ENCODE results near the gene UTP14A.

The UTP14A gene

GRCh38 chrX:129953334-129953648 is 47.3 kb downstream of the UTP14A start:
- DNase-seq = no peak

GRCh38 chrX:129953881-129954280 is 47.9 kb downstream of the UTP14A start:
- DNase-seq = no peak

- DNase-seq = no peak
These were observed 48.8 kb downstream of the UTP14A start for GRCh38 chrX:129954804-129955203.

- no peak for DNase-seq
These were observed 49.7 kb downstream of the UTP14A start for GRCh38 chrX:129955682-129956081.

GRCh38 chrX:129956145-129956544 is 50.2 kb downstream of the UTP14A start:
- DNase-seq = no peak

- no peak for DNase-seq
These were observed 50.8 kb downstream of the UTP14A start for GRCh38 chrX:129956765-129957164.

GRCh38 chrX:129957241-129958082 is 51.5 kb downstream of the UTP14A start:
- peak; percentile 34 for DNase-seq

GRCh38 chrX:129958083-129958465 is 52.1 kb downstream of the UTP14A start:
- no peak for DNase-seq

- DNase-seq = no peak
These were observed 53.0 kb downstream of the UTP14A start for GRCh38 chrX:129958814-129959492.

- DNase-seq = no peak
These were observed 53.5 kb downstream of the UTP14A start for GRCh38 chrX:129959493-129959832.

GRCh38 chrX:129961180-129962083 is 55.5 kb downstream of the UTP14A start:
- peak; percentile 41 for DNase-seq

GRCh38 chrX:129963729-129964128 is 57.8 kb downstream of the UTP14A start:
- no peak for DNase-seq

GRCh38 chrX:129965166-129965565 is 59.2 kb downstream of the UTP14A start:
- no peak for DNase-seq

- DNase-seq = no peak
These were observed 63.0 kb downstream of the UTP14A start for GRCh38 chrX:129968968-129969367.

GRCh38 chrX:129976441-129976840 is 70.5 kb downstream of the UTP14A start:
- no peak for DNase-seq

Data from NCI-H1105 (cell line).